Measurements from ENCODE around the gene KCNC4.

The KCNC4 gene

DNA sequence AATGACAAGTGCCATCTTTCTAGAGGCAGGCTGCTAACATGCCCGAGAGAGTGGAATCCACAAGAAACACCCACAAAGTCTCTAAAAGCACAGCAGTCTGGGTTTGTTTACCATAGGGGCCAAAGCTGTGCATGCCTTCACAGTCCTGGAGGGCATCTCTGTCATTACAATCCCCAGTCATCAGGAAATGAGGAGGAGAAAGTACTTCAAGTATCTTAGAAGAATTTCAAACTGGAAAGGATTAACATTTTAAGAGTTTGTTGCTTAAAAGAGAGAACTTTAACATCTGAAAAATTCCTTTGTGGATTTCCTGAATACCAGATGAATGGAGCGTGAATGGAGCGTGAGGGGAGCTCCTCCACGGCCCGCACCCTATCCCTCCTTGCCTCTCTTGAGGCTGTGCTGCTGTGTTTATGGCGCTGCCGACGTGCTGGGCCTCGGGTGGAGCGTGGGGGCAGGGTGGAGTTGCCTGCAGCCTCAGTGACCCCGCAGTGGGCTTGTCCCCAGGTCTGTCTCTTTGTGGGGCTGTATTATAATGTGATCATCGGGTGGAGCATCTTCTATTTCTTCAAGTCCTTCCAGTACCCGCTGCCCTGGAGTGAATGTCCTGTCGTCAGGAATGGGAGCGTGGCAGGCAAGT lies 36.5 kb upstream of the KCNC4 start:
- Histone ChIP-seq H3K36me3 (ENCODE audit: control insufficient read depth, insufficient read depth, low read length) (no peaks in the 10 kb centered on the region), H3K27ac (ENCODE audit: low read depth, low read length, severe bottlenecking) (peak overlapping the region; percentile 72), H3K4me3 (ENCODE audit: extremely low read depth, insufficient read depth, low read length, poor library complexity, severe bottlenecking) (no peak overlapping the region), H3K9me3 (ENCODE audit: control insufficient read depth, low read length) (peaks cover 3% of the 10 kb centered on the region), H3K4me1 (ENCODE audit: control insufficient read depth, insufficient read depth, low read length, poor library complexity, severe bottlenecking) (peaks cover 31% of the 10 kb centered on the region)
- 47 to 68% methylated on average over 9 to 13 of the region's 15 CpGs for WGBS, 2 experiments (ENCODE audit: insufficient coverage in 2 of 2)

DNA sequence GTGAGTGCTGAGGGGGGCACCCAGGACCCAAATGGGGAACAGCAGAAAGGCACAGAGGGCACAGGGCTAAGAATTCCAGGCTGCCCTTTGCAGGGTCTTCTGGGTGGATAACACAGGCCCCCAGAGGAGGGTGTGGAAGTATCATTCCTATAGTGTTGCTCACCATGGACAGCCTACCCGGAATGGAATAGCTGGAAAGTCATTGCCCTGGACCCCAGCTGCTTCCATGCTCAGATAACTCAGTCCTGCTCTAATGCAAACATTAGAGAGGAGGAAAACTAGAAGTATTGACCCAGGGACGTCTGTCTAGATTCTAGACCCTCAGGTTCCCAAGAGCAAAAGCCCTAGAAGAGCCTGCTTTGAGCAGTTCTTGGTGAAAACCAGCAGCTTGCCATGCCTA lies 35.2 kb upstream of the KCNC4 start:
- 49 to 77% methylated on average over 2 of the region's 2 CpGs for whole genome bisulfite sequencing, 2 experiments (ENCODE audit: insufficient coverage in 2 of 2)
- Histone ChIP-seq H3K36me3 (ENCODE audit: control insufficient read depth, insufficient read depth, low read length) (no peaks in the 10 kb centered on the region), H3K27ac (ENCODE audit: low read depth, low read length, severe bottlenecking) (peak overlapping the region; percentile 60), H3K9me3 (ENCODE audit: control insufficient read depth, low read length) (no peaks in the 10 kb centered on the region), H3K4me1 (ENCODE audit: control insufficient read depth, insufficient read depth, low read length, poor library complexity, severe bottlenecking) (peaks cover 31% of the 10 kb centered on the region), H3K4me3 (ENCODE audit: extremely low read depth, insufficient read depth, low read length, poor library complexity, severe bottlenecking) (no peak overlapping the region)

DNA sequence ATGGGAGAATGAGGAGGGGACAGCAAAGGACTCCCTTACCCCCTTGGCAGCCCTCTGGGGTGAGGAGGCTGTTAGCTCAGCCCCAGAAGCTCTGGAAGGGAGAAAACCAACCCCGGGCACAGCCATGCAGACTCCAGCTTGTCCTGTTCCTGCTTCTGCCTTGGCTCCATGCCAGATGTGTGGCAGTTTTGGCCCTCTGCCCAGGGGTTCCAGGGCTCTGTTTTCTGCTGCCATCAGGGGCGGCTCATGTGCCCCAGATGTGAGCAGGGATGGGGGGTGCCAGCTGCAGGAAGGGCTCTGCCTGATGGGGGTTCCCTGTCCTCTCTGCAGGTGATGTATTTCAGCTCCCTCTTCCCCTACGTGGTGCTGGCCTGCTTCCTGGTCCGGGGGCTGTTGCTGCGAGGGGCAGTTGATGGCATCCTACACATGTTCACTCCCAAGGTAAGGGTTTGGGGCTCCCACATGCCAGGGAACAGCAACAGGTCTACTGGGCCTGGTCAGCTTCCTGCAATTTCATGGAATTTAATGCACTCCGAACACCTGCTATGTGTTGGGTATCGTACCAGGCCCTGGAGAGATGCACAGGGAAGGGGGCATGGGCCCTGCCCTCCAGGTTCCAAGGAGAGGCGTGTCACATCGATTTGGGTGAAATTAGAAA lies 33.7 kb upstream of the KCNC4 start:
- Histone ChIP-seq H3K27ac (ENCODE audit: low read depth, low read length, severe bottlenecking) (no peak overlapping the region), H3K4me1 (ENCODE audit: control insufficient read depth, insufficient read depth, low read length, poor library complexity, severe bottlenecking) (peaks cover 29% of the 10 kb centered on the region), H3K4me3 (ENCODE audit: extremely low read depth, insufficient read depth, low read length, poor library complexity, severe bottlenecking) (no peak overlapping the region), H3K9me3 (ENCODE audit: control insufficient read depth, low read length) (no peaks in the 10 kb centered on the region), H3K36me3 (ENCODE audit: control insufficient read depth, insufficient read depth, low read length) (no peaks in the 10 kb centered on the region)
- whole genome bisulfite sequencing, 2 experiments (ENCODE audit: insufficient coverage in 2 of 2) = 79 to 85% methylated on average over 8 to 9 of the region's 9 CpGs

DNA sequence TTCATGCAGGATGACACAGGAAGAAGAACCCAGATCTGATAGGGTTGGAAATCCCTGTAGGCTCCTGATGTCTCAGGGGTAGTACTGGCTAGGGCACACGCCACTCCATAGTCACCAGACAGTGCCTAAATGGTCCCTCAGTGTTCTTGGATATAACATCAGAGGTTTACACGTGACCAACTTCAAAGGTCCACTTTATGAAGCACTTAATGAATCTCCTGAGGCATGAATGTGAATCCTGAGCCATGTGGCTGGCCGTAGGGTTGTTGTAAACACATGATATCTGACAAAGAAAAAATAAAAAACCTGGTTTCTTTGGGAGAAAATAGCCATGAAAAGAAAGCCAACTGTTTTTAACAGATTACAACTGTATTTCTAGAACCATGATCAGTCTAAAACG lies 32.3 kb upstream of the KCNC4 start:
- Histone ChIP-seq H3K27ac (ENCODE audit: low read depth, low read length, severe bottlenecking) (no peak overlapping the region), H3K9me3 (ENCODE audit: control insufficient read depth, low read length) (no peaks in the 10 kb centered on the region), H3K4me1 (ENCODE audit: control insufficient read depth, insufficient read depth, low read length, poor library complexity, severe bottlenecking) (peaks cover 22% of the 10 kb centered on the region), H3K4me3 (ENCODE audit: extremely low read depth, insufficient read depth, low read length, poor library complexity, severe bottlenecking) (no peak overlapping the region), H3K36me3 (ENCODE audit: control insufficient read depth, insufficient read depth, low read length) (no peaks in the 10 kb centered on the region)
- WGBS, 2 experiments (ENCODE audit: insufficient coverage in 2 of 2) = 67 to 73% methylated on average over 2 to 3 of the region's 4 CpGs

DNA sequence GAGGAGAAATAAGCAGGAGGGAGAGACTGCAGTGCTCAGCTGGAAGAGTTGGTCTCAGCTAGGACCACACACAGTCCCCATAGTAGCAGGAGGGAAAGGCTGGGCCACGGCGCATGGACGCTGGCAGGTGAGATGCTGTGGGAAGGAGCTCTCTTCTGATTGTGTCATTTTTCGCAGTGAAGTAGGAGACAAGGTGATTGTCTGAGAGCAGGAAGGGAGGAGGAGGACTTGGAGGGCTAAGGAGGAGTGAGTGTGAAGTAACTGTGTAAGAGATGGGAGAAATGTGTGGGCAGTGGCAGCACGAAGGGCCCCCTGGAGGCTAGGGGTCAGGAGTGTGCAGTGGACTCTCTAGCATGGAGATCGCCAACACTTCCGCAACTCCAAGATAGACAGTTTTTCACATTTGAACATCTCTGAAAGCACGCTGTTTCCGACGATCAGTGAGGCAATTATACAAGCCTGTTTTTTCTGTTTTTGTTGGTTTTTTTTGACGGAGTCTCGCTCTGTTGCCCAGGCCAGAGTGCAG lies 26.4 kb upstream of the KCNC4 start:
- Histone ChIP-seq H3K36me3 (ENCODE audit: control insufficient read depth, insufficient read depth, low read length) (no peaks in the 10 kb centered on the region), H3K4me3 (ENCODE audit: extremely low read depth, insufficient read depth, low read length, poor library complexity, severe bottlenecking) (no peak overlapping the region), H3K4me1 (ENCODE audit: control insufficient read depth, insufficient read depth, low read length, poor library complexity, severe bottlenecking) (peaks cover 6% of the 10 kb centered on the region), H3K9me3 (ENCODE audit: control insufficient read depth, low read length) (no peaks in the 10 kb centered on the region), H3K27ac (ENCODE audit: low read depth, low read length, severe bottlenecking) (no peak overlapping the region)
- 90 to 95% methylated on average over 9 to 11 of the region's 12 CpGs for WGBS, 2 experiments (ENCODE audit: insufficient coverage in 2 of 2)

DNA sequence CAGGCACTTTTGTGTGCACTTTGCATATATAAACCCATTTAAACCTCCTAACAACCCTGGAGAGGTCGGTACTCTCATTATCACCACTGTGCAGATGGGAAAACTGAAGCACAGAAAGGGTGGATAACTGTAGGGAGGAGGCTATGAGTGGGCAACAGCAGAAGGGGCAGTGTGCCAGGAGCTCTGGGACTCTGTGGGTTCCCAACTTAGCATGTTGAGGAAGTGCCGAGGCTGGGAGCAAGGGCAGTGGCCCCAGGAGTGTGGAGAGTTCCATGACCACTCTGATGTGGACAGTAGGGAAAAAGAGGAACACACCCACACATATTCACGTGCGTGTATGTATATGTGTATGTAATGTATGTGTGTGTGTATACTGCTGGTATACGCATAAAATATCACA lies 25.7 kb upstream of the KCNC4 start:
- Histone ChIP-seq H3K36me3 (ENCODE audit: control insufficient read depth, insufficient read depth, low read length) (no peaks in the 10 kb centered on the region), H3K4me1 (ENCODE audit: control insufficient read depth, insufficient read depth, low read length, poor library complexity, severe bottlenecking) (peaks cover 6% of the 10 kb centered on the region), H3K9me3 (ENCODE audit: control insufficient read depth, low read length) (no peaks in the 10 kb centered on the region), H3K4me3 (ENCODE audit: extremely low read depth, insufficient read depth, low read length, poor library complexity, severe bottlenecking) (no peak overlapping the region), H3K27ac (ENCODE audit: low read depth, low read length, severe bottlenecking) (no peak overlapping the region)
- 89 to 93% methylated on average over 1 of the region's 5 CpGs for WGBS, 2 experiments (ENCODE audit: insufficient coverage in 2 of 2)

DNA sequence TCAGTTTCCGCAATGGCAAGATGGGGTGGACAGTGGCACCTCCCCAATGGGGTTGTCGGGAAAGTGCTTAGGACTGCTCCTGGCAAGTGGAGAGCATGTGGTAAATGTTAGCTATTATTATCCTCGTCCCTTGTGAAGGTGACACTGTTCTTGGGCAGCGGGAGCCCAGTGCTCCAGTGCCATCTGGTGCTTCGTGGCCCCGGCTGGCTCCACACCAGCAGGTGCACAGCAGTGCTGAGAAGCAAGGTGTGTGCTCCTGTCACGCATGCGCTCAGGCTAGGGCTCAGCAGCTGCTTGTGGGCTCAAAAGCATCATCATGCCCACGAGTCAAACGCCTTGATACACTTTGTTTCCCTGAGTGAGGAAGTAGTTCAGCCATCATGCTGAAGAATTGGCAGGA lies 24.9 kb upstream of the KCNC4 start:
- Histone ChIP-seq H3K4me1 (ENCODE audit: control insufficient read depth, insufficient read depth, low read length, poor library complexity, severe bottlenecking) (peaks cover 6% of the 10 kb centered on the region), H3K4me3 (ENCODE audit: extremely low read depth, insufficient read depth, low read length, poor library complexity, severe bottlenecking) (no peak overlapping the region), H3K36me3 (ENCODE audit: control insufficient read depth, insufficient read depth, low read length) (no peaks in the 10 kb centered on the region), H3K27ac (ENCODE audit: low read depth, low read length, severe bottlenecking) (no peak overlapping the region), H3K9me3 (ENCODE audit: control insufficient read depth, low read length) (no peaks in the 10 kb centered on the region)
- 83 to 91% methylated on average over 10 of the region's 10 CpGs for WGBS, 2 experiments (ENCODE audit: insufficient coverage in 2 of 2)

DNA sequence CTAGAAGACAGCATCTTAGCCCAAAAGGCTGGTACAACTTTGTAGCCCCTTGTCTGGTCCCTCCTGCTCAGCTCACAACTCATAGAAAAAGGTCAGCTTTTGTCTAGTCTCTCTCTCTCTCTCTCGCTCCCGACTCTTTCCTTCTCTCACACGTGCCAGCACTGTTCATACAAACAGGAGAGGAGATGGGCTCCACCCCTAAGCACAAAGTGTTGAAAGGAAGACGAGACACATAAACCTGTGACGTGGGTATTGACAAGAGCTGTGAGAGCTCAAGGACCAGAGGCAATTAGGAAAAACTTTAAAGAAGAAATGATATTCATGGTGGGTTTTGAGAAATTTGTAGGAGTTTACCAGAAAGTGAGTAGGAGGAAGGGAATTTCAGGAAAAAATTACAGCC lies 23.6 kb upstream of the KCNC4 start:
- WGBS, 2 experiments (ENCODE audit: insufficient coverage in 2 of 2) = 55 to 100% methylated on average over 2 of the region's 5 CpGs
- Histone ChIP-seq H3K36me3 (ENCODE audit: control insufficient read depth, insufficient read depth, low read length) (no peaks in the 10 kb centered on the region), H3K9me3 (ENCODE audit: control insufficient read depth, low read length) (no peaks in the 10 kb centered on the region), H3K4me3 (ENCODE audit: extremely low read depth, insufficient read depth, low read length, poor library complexity, severe bottlenecking) (no peak overlapping the region), H3K27ac (ENCODE audit: low read depth, low read length, severe bottlenecking) (no peak overlapping the region), H3K4me1 (ENCODE audit: control insufficient read depth, insufficient read depth, low read length, poor library complexity, severe bottlenecking) (peaks cover 6% of the 10 kb centered on the region)

DNA sequence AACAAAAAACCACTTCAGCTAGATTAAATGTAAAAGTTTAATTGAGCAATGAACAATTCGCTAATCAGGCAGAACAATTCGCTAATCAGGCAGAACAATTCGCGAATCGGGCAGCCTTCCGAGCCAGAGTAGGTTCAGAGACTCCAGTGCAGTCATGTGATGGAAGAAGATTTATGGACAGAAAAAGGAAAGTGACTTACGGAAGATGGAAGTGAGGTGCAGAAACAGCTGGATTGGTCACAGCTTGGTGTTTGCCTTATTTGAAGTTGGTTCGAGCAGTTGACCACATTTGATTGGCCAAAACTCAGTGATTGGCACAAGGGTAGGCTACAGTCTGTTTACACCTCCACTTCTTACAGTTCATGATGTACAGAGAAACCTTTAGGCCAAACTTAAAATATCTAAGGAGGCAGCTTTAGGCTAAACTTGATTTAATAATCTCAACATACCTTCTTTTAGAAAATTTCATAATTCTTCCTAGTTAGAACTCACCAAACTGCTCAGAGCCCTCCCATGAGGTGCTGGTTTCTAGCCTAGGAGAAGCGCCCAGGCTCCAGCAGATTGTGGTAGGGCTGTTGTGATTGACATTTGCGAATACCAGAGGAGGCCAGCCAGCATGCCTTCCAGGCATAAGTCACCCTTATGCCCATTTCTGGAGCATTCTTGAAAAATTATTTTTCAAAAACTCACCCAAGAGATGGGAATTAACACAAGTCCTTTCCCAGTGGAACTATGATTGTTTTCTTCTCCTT lies 22.8 kb upstream of the KCNC4 start:
- Histone ChIP-seq H3K9me3 (ENCODE audit: control insufficient read depth, low read length) (no peaks in the 10 kb centered on the region), H3K36me3 (ENCODE audit: control insufficient read depth, insufficient read depth, low read length) (no peaks in the 10 kb centered on the region), H3K4me1 (ENCODE audit: control insufficient read depth, insufficient read depth, low read length, poor library complexity, severe bottlenecking) (peaks cover 6% of the 10 kb centered on the region), H3K4me3 (ENCODE audit: extremely low read depth, insufficient read depth, low read length, poor library complexity, severe bottlenecking) (no peak overlapping the region), H3K27ac (ENCODE audit: low read depth, low read length, severe bottlenecking) (no peak overlapping the region)
- 84 to 90% methylated on average over 9 to 10 of the region's 10 CpGs for WGBS, 2 experiments (ENCODE audit: insufficient coverage in 2 of 2)

DNA sequence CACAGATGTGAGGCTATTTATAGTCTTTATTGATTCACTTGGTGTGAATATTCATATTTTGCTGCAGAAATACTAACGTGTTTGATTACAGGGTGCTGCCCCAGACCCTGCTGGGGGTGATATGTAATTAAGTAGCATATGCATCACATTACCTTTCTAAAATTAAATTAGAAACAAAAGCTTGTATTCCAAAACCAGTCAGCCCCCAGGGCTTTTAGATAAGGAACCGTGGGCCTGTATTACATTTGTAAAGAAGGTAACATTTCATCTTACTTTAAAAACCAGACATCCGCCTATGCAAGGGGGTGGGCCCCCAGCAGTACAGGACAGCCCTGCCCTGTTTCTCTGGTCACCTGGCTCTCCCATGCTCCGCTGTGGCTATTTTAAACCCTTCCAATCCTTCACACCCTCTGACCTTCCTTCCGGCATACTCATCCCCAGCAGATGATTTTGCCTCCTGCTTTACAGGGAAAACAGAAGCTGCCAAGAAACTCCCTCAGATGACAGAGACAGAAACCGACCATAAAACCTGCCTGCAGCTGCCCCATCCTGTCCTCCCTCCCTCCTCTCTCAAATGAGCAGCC lies 22.0 kb upstream of the KCNC4 start:
- Histone ChIP-seq H3K4me3 (ENCODE audit: extremely low read depth, insufficient read depth, low read length, poor library complexity, severe bottlenecking) (no peak overlapping the region), H3K27ac (ENCODE audit: low read depth, low read length, severe bottlenecking) (no peak overlapping the region), H3K36me3 (ENCODE audit: control insufficient read depth, insufficient read depth, low read length) (no peaks in the 10 kb centered on the region), H3K9me3 (ENCODE audit: control insufficient read depth, low read length) (no peaks in the 10 kb centered on the region), H3K4me1 (ENCODE audit: control insufficient read depth, insufficient read depth, low read length, poor library complexity, severe bottlenecking) (peaks cover 6% of the 10 kb centered on the region)
- 78 to 81% methylated on average over 4 of the region's 6 CpGs for WGBS, 2 experiments (ENCODE audit: insufficient coverage in 2 of 2)
